GM19240 (cell line): Measurements from ENCODE around the gene USH2A.

ENCODE experiments used
- DNase-seq: peaks from one replicate; pipeline ENCODE4 v3.0.0; 2011; ENCODE audit warnings: low spot score; ENCODE audit not compliant: insufficient read length

Gene USH2A

GRCh38 chr1:215877452-215877951, 545.7 kb downstream of the USH2A start:
- no peak for DNase-seq

- no peak for DNase-seq
Measured at GRCh38 chr1:215875712-215876111, 547.5 kb downstream of the USH2A start.

- DNase-seq, result no peak
Measured at GRCh38 chr1:215875236-215875635, 548.0 kb downstream of the USH2A start.

- DNase-seq, result no peak
Measured at GRCh38 chr1:215872658-215873057, 550.6 kb downstream of the USH2A start.

GRCh38 chr1:215868500-215868899, 554.7 kb downstream of the USH2A start:
- no peak for DNase-seq

- DNase-seq, result no peak
Measured at GRCh38 chr1:215865060-215865459, 558.2 kb downstream of the USH2A start.

- DNase-seq, result no peak
Measured at GRCh38 chr1:215863796-215864195, 559.5 kb downstream of the USH2A start.

GRCh38 chr1:215860833-215861232, 562.4 kb downstream of the USH2A start:
- DNase-seq, result no peak

- DNase-seq, result no peak
Measured at GRCh38 chr1:215857317-215857716, 565.9 kb downstream of the USH2A start.

- no peak for DNase-seq
Measured at GRCh38 chr1:215845234-215845891, 577.9 kb downstream of the USH2A start.

- no peak for DNase-seq
Measured at GRCh38 chr1:215844777-215845176, 578.5 kb downstream of the USH2A start.

GRCh38 chr1:215844266-215844665, 579.0 kb downstream of the USH2A start:
- no peak for DNase-seq

- no peak for DNase-seq
Measured at GRCh38 chr1:215842905-215843304, 580.3 kb downstream of the USH2A start.

- DNase-seq, result no peak
Measured at GRCh38 chr1:215835951-215836350, 587.3 kb downstream of the USH2A start.

GRCh38 chr1:215833941-215834729, 589.1 kb downstream of the USH2A start:
- DNase-seq, result no peak

- no peak for DNase-seq
Measured at GRCh38 chr1:215830226-215830810, 592.9 kb downstream of the USH2A start.

GRCh38 chr1:215825056-215825455, 598.2 kb downstream of the USH2A start:
- DNase-seq, result no peak

GRCh38 chr1:215824245-215824644, 599.0 kb downstream of the USH2A start:
- DNase-seq, result no peak

GRCh38 chr1:215819114-215819513, 604.1 kb downstream of the USH2A start:
- no peak for DNase-seq

- DNase-seq, result no peak
Measured at GRCh38 chr1:215807911-215808436, 615.3 kb downstream of the USH2A start.

GRCh38 chr1:215807218-215807617, 616.0 kb downstream of the USH2A start:
- DNase-seq, result no peak

- DNase-seq, result no peak
Measured at GRCh38 chr1:215797859-215798258, 625.4 kb downstream of the USH2A start.
